AG09319 (cell line): ENCODE data around the gene CTNNA3.

Source experiments
- DNase-seq: peaks from one replicate; pipeline ENCODE4 v3.0.0-alpha.2; 2010; ENCODE audit warnings: low read depth; ENCODE audit errors: extremely low read depth
- TF ChIP-seq, protein P1 (sequence below): IDR thresholded peaks from 2 replicates; pipeline ENCODE4 v1.5.1; 2011; ENCODE audit warnings: low read depth, mild to moderate bottlenecking, inconsistent platforms, low read length, moderate library complexity

CTNNA3 gene

DNA sequence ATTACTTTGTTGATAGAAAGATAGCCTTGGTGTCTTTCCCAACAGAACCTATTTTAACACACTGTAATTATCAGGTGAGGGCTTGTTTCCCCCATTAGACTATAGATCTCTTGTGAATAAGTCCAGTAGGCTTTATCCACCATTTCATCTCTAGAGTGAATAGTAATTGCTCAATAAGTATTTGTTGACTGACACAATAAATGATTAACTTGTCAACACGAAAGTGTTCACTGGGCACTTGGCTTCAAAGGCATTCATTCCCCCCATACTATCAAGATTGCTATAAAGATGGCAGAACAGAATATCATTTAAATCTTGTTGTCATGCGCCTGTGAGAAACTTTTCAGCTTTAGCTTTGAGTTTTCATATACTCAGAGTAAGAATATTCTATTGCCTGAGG is 1194.6 kb downstream of the CTNNA3 start:
- TF ChIP-seq, protein P1, sequence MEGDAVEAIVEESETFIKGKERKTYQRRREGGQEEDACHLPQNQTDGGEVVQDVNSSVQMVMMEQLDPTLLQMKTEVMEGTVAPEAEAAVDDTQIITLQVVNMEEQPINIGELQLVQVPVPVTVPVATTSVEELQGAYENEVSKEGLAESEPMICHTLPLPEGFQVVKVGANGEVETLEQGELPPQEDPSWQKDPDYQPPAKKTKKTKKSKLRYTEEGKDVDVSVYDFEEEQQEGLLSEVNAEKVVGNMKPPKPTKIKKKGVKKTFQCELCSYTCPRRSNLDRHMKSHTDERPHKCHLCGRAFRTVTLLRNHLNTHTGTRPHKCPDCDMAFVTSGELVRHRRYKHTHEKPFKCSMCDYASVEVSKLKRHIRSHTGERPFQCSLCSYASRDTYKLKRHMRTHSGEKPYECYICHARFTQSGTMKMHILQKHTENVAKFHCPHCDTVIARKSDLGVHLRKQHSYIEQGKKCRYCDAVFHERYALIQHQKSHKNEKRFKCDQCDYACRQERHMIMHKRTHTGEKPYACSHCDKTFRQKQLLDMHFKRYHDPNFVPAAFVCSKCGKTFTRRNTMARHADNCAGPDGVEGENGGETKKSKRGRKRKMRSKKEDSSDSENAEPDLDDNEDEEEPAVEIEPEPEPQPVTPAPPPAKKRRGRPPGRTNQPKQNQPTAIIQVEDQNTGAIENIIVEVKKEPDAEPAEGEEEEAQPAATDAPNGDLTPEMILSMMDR: no peak
- no peak for DNase-seq

DNA sequence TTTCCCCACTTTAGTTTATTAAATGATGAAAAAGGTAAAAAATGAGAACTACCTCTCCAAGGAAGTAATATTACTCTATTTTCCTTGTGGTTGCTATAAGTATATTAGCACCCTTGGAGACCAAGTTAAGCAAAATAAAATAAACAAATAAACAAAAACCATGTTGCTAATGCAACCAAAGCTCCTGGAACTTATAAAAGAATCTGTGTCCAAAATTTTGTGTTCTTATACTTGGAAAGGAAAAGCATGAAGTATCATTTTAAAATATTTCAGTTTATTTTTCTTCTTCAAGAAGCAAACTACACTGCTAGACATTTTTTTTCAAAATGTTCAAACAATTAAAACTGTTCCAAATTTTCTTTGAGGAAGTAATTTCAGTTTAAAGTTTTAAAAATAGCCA is 1212.0 kb downstream of the CTNNA3 start:
- DNase-seq: no peak
- TF ChIP-seq, protein P1: no peak

DNA sequence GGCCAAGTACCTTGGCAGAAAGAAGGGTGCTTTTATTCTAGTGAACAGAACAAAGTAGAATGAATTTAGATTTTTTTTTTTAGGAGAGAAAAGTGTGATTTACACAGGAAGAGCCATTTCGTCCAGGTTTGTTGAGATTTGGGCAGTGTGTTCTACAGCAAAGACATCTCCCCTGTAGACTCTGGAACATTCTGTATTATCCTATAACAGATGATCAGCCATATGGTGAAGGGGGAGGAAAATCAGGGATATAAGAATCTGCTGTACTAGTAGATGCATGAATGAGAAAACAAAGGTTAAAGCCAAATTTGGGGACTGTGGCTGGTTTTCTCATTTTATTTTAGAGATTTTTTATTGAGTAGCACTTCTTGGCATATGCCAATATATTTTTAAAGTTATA is 1223.8 kb downstream of the CTNNA3 start:
- TF ChIP-seq, protein P1: no peak

DNA sequence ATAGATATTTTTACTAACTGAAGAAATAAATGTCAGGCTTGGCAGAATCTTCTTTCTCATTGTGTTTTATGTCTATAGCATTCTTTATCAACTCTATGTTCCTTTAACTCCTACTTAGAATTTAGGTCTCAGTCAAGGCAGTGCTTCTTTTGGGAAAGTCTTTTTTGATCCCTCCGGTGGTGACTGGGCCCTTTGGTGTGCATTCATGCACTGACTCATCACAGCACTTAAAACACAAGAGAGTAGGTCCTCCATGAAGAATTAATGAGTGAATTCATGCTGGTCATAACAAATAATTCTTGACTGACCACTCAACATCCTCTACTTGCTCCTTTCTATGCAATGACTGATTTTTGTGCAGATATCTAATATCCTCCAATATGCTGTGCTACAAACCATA is 1229.0 kb downstream of the CTNNA3 start:
- TF ChIP-seq, protein P1: no peak
- DNase-seq: no peak

More for the DNA sequence above, 1223.8 kb downstream of the CTNNA3 start:
- DNase-seq: no peak

DNA sequence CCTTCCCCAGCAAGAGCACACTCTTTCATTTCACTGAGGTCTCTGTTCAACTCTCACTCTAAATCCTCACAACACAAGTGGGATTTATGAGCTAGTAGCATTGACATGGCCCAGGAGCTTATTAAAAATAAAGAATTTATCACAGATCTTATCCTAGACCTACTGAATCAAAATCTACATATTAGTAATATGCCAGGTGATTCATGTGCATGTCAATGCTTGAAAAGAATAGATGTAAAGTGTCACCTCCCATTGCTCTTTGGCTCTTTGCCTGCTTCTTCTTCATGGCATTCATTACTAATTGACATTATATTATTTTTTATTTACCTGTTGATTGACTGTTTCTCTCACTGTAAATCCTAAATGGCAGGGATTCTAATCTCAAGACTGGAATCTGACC is 1229.4 kb downstream of the CTNNA3 start:
- TF ChIP-seq, protein P1: no peak
- DNase-seq: no peak

DNA sequence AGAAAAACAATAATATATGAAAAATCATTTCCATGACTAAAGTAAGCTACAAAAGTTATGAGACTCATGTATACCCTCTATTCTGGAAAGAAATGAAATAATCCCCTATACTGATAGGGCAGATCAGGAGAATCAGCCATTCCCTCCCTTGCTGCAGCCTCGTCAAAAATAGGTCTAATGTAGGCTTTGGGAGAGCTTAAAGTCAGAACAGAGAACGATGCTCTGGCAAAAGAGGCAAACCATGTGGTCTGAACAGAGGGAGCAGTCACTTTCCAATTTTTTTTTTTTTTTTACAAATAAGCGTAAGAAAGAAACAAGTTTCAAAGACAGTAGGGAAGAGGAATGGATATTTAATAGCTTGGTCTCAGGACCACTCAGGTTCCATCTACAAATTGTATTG is 1232.4 kb downstream of the CTNNA3 start:
- TF ChIP-seq, protein P1: no peak
- no peak for DNase-seq

DNA sequence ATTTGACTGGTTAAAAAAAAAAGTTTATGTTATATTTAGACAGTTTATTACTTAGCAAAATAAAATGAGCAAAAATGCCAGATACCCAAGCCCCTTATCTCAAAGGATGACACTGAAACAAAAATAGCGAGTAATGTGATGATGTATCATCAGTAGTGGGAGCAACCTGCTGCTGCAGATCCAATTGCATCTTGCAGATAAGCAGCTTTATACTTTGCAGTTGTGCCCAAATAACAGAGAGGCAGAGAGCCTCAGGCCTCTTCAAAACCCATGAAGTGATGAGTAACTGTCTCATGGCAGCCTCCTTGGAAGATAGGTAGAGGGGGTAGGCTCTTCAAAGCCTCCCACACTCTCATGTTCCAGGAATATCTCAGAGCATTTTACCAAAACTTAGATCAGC is 1238.4 kb downstream of the CTNNA3 start:
- TF ChIP-seq, protein P1: no peak
- no peak for DNase-seq
